Chondrocyte (in vitro differentiated cells): Measurements from ENCODE around the gene SLC10A7. TPM values are rescaled to one million over a fixed set of nuclear protein-coding genes. Genes with fewer than 3 reads are reported as not detected.

Experiments
- DNase-seq: peaks from one replicate; pipeline ENCODE4 v3.0.0; 2021; ENCODE audit warnings: mixed read lengths, low spot score
- H3K27ac Mint-ChIP-seq: one replicate; pipeline ENCODE4 v1.8.0; 2021; ENCODE audit warnings: mild to moderate bottlenecking, moderate library complexity, mixed read lengths; ENCODE audit not compliant: unreplicated experiment
- H3K27me3 Mint-ChIP-seq: 2 replicates; pipeline ENCODE4 v1.8.0; 2021; ENCODE audit warnings: low read depth, mixed read lengths
- H3K36me3 Mint-ChIP-seq: 2 replicates; pipeline ENCODE4 v1.8.0; 2021; ENCODE audit warnings: low read depth, mixed read lengths
- H3K4me1 Mint-ChIP-seq: 2 replicates; pipeline ENCODE4 v1.8.0; 2021; ENCODE audit warnings: low read depth, mild to moderate bottlenecking, mixed read lengths
- H3K4me3 Mint-ChIP-seq: one replicate; pipeline ENCODE4 v1.8.0; 2021; ENCODE audit warnings: mild to moderate bottlenecking, moderate library complexity, mixed read lengths; ENCODE audit not compliant: unreplicated experiment
- H3K9me3 Mint-ChIP-seq: 2 replicates; pipeline ENCODE4 v1.8.0; 2021; ENCODE audit warnings: low read depth, mixed read lengths
- CTCF ChIP-seq: fragments of 200-600 bp; sonication (generic); IDR thresholded peaks from 2 replicates; pipeline ENCODE4 v1.5.0; 2021; ENCODE audit warnings: antibody characterized with exemption, mild to moderate bottlenecking, moderate library complexity
- total RNA-seq: library from RNA; stranded (reverse); gene quantifications from 3 replicates; pipeline ENCODE4 v1.2.1, GENCODE V29; 2021

The SLC10A7 gene
- total RNA-seq, 1 donor from 2014 or later: 7.6 TPM

GRCh38 chr4:146401274-146401673 lies 120.5 kb downstream of the SLC10A7 start:
- no peaks in the 10 kb centered on the region for H3K9me3 Mint-ChIP-seq
- H3K27ac Mint-ChIP-seq: no peak overlapping the region
- H3K4me1 Mint-ChIP-seq: no peaks in the 10 kb centered on the region
- DNase-seq: no peak
- H3K27me3 Mint-ChIP-seq: no peaks in the 10 kb centered on the region
- no peak for TF ChIP-seq CTCF
- no peaks in the 10 kb centered on the region for H3K36me3 Mint-ChIP-seq
- H3K4me3 Mint-ChIP-seq: no peak overlapping the region

- Mint-ChIP-seq H3K27me3 (no peaks in the 10 kb centered on the region), H3K36me3 (no peaks in the 10 kb centered on the region), H3K27ac (no peak overlapping the region), H3K9me3 (no peaks in the 10 kb centered on the region), H3K4me1 (no peaks in the 10 kb centered on the region), H3K4me3 (no peak overlapping the region)
- no peak for TF ChIP-seq CTCF
- no peak for DNase-seq
Measured at GRCh38 chr4:146398896-146399445, 122.8 kb downstream of the SLC10A7 start.

GRCh38 chr4:146398404-146398803 lies 123.3 kb downstream of the SLC10A7 start:
- Mint-ChIP-seq H3K27ac (no peak overlapping the region), H3K4me3 (no peak overlapping the region), H3K27me3 (no peaks in the 10 kb centered on the region), H3K9me3 (no peaks in the 10 kb centered on the region), H3K36me3 (no peaks in the 10 kb centered on the region), H3K4me1 (no peaks in the 10 kb centered on the region)
- TF ChIP-seq CTCF: no peak
- DNase-seq: no peak

DNA sequence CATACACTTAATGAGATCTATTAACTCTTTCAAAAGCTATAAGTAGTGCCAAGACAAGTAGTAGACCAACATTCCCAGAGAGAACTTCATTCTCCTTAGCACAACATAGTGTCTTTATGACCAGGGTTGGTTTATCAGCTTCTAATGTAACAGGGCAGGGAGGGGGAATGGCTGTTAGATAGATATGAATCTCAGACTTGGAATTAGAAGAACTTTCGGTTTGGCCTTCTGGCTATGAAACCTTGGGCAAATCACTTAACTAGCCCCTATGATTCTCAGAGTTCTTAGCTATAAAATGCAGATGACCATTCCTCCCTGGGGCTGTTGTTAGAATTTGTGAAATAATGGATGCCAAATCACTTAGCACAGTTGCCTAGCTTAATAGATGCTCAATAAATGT lies 132.2 kb downstream of the SLC10A7 start:
- DNase-seq: no peak
- H3K36me3 Mint-ChIP-seq: no peaks in the 10 kb centered on the region
- TF ChIP-seq CTCF: no peak
- no peaks in the 10 kb centered on the region for H3K4me1 Mint-ChIP-seq
- no peaks in the 10 kb centered on the region for H3K9me3 Mint-ChIP-seq
- no peak overlapping the region for H3K27ac Mint-ChIP-seq
- H3K27me3 Mint-ChIP-seq: no peaks in the 10 kb centered on the region
- H3K4me3 Mint-ChIP-seq: no peak overlapping the region

- H3K9me3 Mint-ChIP-seq: no peaks in the 10 kb centered on the region
- DNase-seq: no peak
- H3K27ac Mint-ChIP-seq: no peak overlapping the region
- TF ChIP-seq CTCF: no peak
- no peak overlapping the region for H3K4me3 Mint-ChIP-seq
- H3K27me3 Mint-ChIP-seq: no peaks in the 10 kb centered on the region
- no peaks in the 10 kb centered on the region for H3K36me3 Mint-ChIP-seq
- peaks cover 5% of the 10 kb centered on the region for H3K4me1 Mint-ChIP-seq
Measured at GRCh38 chr4:146382194-146382593, 139.5 kb downstream of the SLC10A7 start.
